HG03342 (cell line): ENCODE results near the gene EDN1.

ENCODE experiments used
- ATAC-seq: cut with Tn5 transposase; IDR thresholded peaks from one replicate; pipeline ENCODE4 v1.9.1; 2021; ENCODE audit warnings: mild to moderate bottlenecking, moderate library complexity; ENCODE audit not compliant: unreplicated experiment

Gene EDN1

GRCh38 chr6:12344296-12344695 lies 54.1 kb downstream of the EDN1 start:
- ATAC-seq = no peak

GRCh38 chr6:12344961-12345693 lies 55.0 kb downstream of the EDN1 start:
- no peak for ATAC-seq

- no peak for ATAC-seq
Measured at GRCh38 chr6:12345694-12346058, 55.5 kb downstream of the EDN1 start.
